GM12874 (cell line): ENCODE results near the gene KRTAP10-10.

Experiments used
- CTCF ChIP-seq: IDR thresholded peaks from 2 replicates; pipeline ENCODE4 v1.5.1; 2011; ENCODE audit warnings: low read depth, mild to moderate bottlenecking, control low read depth, low read length, moderate library complexity; ENCODE audit not compliant: insufficient read depth

KRTAP10-10 gene

DNA sequence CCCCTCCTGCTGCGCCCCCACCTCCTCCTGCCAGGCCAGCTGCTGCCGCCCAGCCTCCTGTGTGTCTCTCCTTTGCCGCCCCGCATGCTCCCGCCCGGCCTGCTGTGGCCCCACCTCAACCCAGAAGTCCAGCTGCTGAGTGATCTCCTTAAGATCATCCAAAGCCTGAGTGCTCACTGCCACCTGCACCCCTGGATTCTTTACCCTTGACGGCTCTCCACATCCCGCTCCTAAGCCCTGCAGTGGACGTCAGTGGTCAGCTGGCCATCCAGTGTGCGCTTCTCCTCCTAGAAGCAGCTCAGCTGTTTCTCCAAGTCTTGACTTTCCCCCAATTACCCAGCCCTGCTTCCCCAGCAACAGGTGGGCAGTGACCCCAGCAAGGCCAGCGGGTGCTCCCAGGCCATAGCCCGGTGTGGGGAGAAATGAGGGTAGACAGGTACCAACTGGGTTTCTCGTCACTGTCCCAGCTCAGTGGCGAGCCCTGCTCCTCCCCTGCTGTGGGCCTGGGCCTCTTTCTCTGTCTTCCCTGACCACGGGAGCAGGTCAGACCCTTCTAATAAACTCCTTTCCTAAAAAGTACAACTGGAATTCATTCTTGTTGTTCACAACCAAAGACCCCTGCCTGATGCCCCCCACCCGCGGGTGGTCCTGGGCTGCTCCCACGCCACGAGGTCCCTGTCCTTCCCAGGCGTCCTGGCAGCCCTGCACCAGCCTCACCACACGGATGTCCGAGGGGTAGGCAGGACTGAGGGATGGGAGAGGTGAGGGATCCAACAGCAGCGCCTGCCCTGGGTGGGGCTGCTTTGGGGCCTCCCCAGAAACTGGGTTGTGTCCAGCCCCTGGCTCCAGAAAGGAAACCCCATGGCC is 35.3 kb upstream of the KRTAP10-10 start:
- TF ChIP-seq CTCF = no peak

GRCh38 chr21:44602463-44602850 is 34.7 kb upstream of the KRTAP10-10 start:
- TF ChIP-seq CTCF = no peak

GRCh38 chr21:44603109-44603875 is 33.9 kb upstream of the KRTAP10-10 start:
- TF ChIP-seq CTCF = no peak

- TF ChIP-seq CTCF = no peak
Measured at GRCh38 chr21:44603911-44604310, 33.2 kb upstream of the KRTAP10-10 start.

DNA sequence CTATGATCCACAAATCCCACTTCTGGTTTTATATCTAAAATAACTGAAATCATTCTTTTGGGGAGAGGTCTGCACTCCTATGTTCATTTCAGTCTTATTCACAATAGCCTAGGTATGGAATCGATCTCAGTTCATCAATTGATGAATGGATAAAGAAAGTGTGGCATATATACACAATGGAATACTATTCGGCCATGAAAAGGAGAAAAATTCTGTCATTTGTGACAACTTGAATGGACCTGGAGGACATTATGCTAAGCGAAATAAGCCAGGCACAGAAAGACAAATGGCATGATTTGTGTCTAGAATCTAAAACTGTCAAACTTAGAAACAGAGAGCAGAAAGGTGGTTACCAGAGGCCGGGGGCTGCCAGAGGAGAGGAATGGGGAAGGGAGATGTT is 30.7 kb upstream of the KRTAP10-10 start:
- no peak for TF ChIP-seq CTCF

GRCh38 chr21:44609193-44609592 is 28.0 kb upstream of the KRTAP10-10 start:
- TF ChIP-seq CTCF = no peak

GRCh38 chr21:44611551-44611950 is 25.6 kb upstream of the KRTAP10-10 start:
- no peak for TF ChIP-seq CTCF
